Thyroid gland (tissue), 4 donors: ENCODE data around the gene CCDC117. TPM values are rescaled to one million over a fixed set of nuclear protein-coding genes. Genes with fewer than 3 reads are reported as not detected.
A peak's percentile ranks its signal among the peaks of the same experiment; 100 is the strongest.

Source experiments
- DNase-seq, 2 donors: peaks; one replicate each; pipeline ENCODE4 v3.0.0-alpha.2; 2019
- H3K27ac ChIP-seq, 3 donors: fragments of 200-600 bp; sonication (generic); 1 replicate in 2 of 3; 2 replicates in 1 of 3; pipeline ENCODE4 v1.5.1; 2016 to 2019; ENCODE audit warnings: mild to moderate bottlenecking in 1 of 3, moderate library complexity in 1 of 3
- H3K27me3 ChIP-seq: fragments of 200-600 bp; sonication (generic); one replicate; pipeline ENCODE4 v1.5.1; 2019
- H3K36me3 ChIP-seq, 2 donors: fragments of 200-600 bp; sonication (generic); one replicate each; pipeline ENCODE4 v1.5.1; 2016 to 2019
- H3K4me1 ChIP-seq, 2 donors: fragments of 200-600 bp; sonication (generic); one replicate each; pipeline ENCODE4 v1.5.1; 2017 to 2019
- H3K4me3 ChIP-seq, 3 donors: fragments of 200-600 bp; sonication (generic); replicated peaks in 1 of 3; 1 replicate in 2 of 3; 2 replicates in 1 of 3; pipeline ENCODE4 v1.5.1; 2016; ENCODE audit warnings: mild to moderate bottlenecking in 1 of 3
- H3K9me3 ChIP-seq: fragments of 200-600 bp; sonication (generic); one replicate; pipeline ENCODE4 v1.5.1; 2017
- CTCF ChIP-seq, 6 experiments: fragments of 200-600 bp in 3 of 6; fragments of 450-650 bp in 3 of 6; sonication (generic) in 3 of 6; IDR thresholded peaks; one replicate each; pipeline ENCODE4 v1.5.1; 2016 to 2019; ENCODE audit warnings: antibody characterized with exemption in 6 of 6, mild to moderate bottlenecking in 2 of 6, inconsistent platforms in 1 of 6, moderate library complexity in 1 of 6
- POLR2A ChIP-seq, 2 donors: fragments of 450-650 bp; IDR thresholded peaks; one replicate each; pipeline ENCODE4 v1.6.1; 2017; ENCODE audit warnings: antibody characterized with exemption in 2 of 2, mild to moderate bottlenecking in 2 of 2, moderate library complexity in 1 of 2
- WGBS, 2 donors: methylation state at CpG; one replicate each; pipeline ENCODE4 v1.1.5; 2017; 5-methylcytosine and 5-hydroxymethylcytosine counted together
- intact Hi-C: fragments of 100-400 bp; cut with DNase I; formaldehyde crosslinking; loops from one replicate; pipeline ENCODE4 v1.15.1; 2023
- total RNA-seq, 4 donors: library from RNA; depleted of rRNA; stranded (reverse); fragments of >200 nt; gene quantifications; one replicate each; pipeline ENCODE4 v1.2.3, GENCODE V29; 2016

CCDC117 gene
- total RNA-seq, 4 donors from 2014 or later, result 21.2 to 40.2 (median 26.5) TPM

DNA sequence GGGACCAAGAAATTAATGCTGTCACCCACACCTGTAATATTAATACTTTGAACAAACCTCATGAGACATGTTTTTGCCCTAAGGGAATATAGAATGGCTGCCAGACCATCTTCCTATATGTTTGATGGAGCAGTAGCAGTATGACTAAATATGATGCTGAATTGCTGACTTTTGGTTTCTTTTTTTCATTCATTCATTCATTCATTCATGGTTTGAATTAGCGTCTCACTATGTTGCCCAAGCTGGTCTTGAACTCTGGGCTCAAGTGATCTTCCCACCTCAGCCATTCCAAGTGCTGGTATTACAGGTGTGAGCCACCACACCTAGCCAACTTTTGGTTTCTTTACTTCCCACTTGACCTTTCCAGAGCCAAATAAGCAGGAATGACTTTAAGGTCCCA is 7.8 kb downstream of the CCDC117 start:
- H3K27ac ChIP-seq, result peak overlapping the region in 2 of 3 donors; percentile 33 to 43
- intact Hi-C loops, result no loop called here
- H3K9me3 ChIP-seq, result no peaks in the 10 kb centered on the region
- H3K4me3 ChIP-seq, result no peak overlapping the region
- no peaks in the 10 kb centered on the region for H3K27me3 ChIP-seq
- peaks cover 28 to 48% of the 10 kb centered on the region in 2 donors for H3K4me1 ChIP-seq
- no peak for DNase-seq
- H3K36me3 ChIP-seq, result peaks cover 7 to 15% of the 10 kb centered on the region in 2 donors
- TF ChIP-seq CTCF (IDR thresholded peaks at IDR 0.05) (no peak), POLR2A (IDR thresholded peaks at IDR 0.05) (no peak)
- WGBS, 2 donors, result 90 to 94% methylated on average over 1 of the region's 1 CpG

- Histone ChIP-seq H3K4me1 (peaks cover 24 to 43% of the 10 kb centered on the region in 2 donors), H3K27me3 (no peaks in the 10 kb centered on the region), H3K9me3 (no peaks in the 10 kb centered on the region), H3K27ac (peak overlapping the region; percentile 56 to 81 (median 66)), H3K4me3 (no peak overlapping the region), H3K36me3 (peaks cover 14 to 16% of the 10 kb centered on the region in 2 donors)
- intact Hi-C loops, result no loop called here
- peak; percentile 34 to 45 for DNase-seq
- TF ChIP-seq CTCF (IDR thresholded peaks at IDR 0.05) (no peak), POLR2A (IDR thresholded peaks at IDR 0.05) (no peak)
- 43 to 45% methylated on average over 4 of the region's 4 CpGs for WGBS, 2 donors
These were observed 11.5 kb downstream of the CCDC117 start for GRCh38 chr22:28783786-28784671.

- peaks cover 11 to 17% of the 10 kb centered on the region in 2 donors for H3K36me3 ChIP-seq
- intact Hi-C loops, result no loop called here
- no peak overlapping the region for H3K4me3 ChIP-seq
- WGBS, 2 donors, result 69 to 78% methylated on average over 3 of the region's 3 CpGs
- no peaks in the 10 kb centered on the region for H3K27me3 ChIP-seq
- no peak for TF ChIP-seq CTCF (IDR thresholded peaks at IDR 0.05)
- no peak for TF ChIP-seq POLR2A (IDR thresholded peaks at IDR 0.05)
- H3K27ac ChIP-seq, result no peak overlapping the region
- H3K4me1 ChIP-seq, result peaks cover 12 to 17% of the 10 kb centered on the region in 2 donors
- H3K9me3 ChIP-seq, result no peaks in the 10 kb centered on the region
- DNase-seq, result no peak
These were observed 16.1 kb downstream of the CCDC117 start for GRCh38 chr22:28788601-28789000.

DNA sequence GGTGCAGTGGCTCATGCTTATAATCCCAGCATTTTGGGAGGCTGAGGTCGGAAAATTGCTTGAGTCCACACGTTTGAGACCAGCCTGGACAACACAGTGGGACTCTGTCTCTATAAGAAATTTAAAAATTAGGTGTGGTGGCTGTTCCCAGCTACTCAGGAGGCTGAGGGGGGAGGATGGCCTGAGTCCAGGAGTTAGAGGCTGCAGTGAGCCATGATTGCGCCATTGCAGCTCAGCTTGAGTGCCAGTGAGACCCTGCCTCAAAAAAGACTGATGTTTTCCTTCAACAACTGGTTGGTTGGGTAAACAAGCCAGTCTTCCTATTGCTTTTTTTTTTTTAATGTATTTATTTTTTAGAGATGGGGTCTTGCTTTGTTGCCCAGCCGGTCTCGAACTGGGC is 18.6 kb downstream of the CCDC117 start:
- DNase-seq, result no peak
- 95 to 96% methylated on average over 5 of the region's 5 CpGs for WGBS, 2 donors
- Histone ChIP-seq H3K4me1 (peaks cover 20 to 21% of the 10 kb centered on the region in 2 donors), H3K27ac (no peak overlapping the region), H3K27me3 (no peaks in the 10 kb centered on the region), H3K9me3 (no peaks in the 10 kb centered on the region), H3K36me3 (peaks cover 26 to 27% of the 10 kb centered on the region in 2 donors), H3K4me3 (no peak overlapping the region)
- TF ChIP-seq CTCF (IDR thresholded peaks at IDR 0.05) (no peak), POLR2A (IDR thresholded peaks at IDR 0.05) (no peak)
- intact Hi-C loops, result no loop called here

DNA sequence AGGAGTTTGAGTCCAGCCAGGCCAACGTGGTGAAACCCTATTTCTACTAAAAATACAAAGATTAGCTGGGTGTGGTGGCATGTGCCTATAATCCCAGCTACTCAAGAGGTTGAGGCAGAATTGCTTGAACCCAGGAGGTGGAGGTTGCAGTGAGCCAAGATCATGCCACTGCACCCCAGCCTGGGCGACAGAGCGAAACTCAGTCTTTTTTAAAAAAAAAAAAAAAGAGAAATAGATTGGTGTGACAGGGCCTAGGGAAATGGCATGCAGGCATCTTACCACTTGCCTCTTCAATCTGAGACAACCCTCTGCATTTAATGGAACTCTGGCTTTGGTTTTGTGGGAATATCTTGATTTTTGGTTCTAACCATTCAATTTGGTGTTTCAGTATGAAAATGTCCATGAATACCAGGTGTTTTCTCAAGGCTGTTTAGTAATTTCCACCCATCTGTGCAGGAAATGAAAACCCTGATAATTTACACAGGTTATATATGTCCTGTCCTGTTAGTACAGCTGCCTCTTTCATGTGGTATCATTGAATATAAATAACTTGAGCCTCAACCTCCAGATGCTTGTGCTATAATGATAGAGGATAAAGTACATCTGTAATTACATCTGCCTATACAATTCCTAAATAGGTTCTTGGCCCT is 19.5 kb downstream of the CCDC117 start:
- intact Hi-C loops, result no loop called here
- no peak for DNase-seq
- Histone ChIP-seq H3K9me3 (no peaks in the 10 kb centered on the region), H3K4me3 (no peak overlapping the region), H3K4me1 (peaks cover 28 to 29% of the 10 kb centered on the region in 2 donors), H3K27ac (peak overlapping the region in 1 of 3 donors; percentile 39), H3K36me3 (peaks cover 34 to 35% of the 10 kb centered on the region in 2 donors), H3K27me3 (no peaks in the 10 kb centered on the region)
- 69 to 71% methylated on average over 3 of the region's 3 CpGs for whole genome bisulfite sequencing, 2 donors
- no peak for TF ChIP-seq POLR2A (IDR thresholded peaks at IDR 0.05)
- TF ChIP-seq CTCF (IDR thresholded peaks at IDR 0.05), result no peak
